ENCODE data around the gene RAD51AP2. TPM values are rescaled to one million over a fixed set of nuclear protein-coding genes. Genes with fewer than 3 reads are reported as not detected.

The RAD51AP2 gene
- total and polyA plus RNA-seq, 2 donors (not counting 3 experiments of a cell fraction or from before 2014, with no cell fraction given): not detected

DNA sequence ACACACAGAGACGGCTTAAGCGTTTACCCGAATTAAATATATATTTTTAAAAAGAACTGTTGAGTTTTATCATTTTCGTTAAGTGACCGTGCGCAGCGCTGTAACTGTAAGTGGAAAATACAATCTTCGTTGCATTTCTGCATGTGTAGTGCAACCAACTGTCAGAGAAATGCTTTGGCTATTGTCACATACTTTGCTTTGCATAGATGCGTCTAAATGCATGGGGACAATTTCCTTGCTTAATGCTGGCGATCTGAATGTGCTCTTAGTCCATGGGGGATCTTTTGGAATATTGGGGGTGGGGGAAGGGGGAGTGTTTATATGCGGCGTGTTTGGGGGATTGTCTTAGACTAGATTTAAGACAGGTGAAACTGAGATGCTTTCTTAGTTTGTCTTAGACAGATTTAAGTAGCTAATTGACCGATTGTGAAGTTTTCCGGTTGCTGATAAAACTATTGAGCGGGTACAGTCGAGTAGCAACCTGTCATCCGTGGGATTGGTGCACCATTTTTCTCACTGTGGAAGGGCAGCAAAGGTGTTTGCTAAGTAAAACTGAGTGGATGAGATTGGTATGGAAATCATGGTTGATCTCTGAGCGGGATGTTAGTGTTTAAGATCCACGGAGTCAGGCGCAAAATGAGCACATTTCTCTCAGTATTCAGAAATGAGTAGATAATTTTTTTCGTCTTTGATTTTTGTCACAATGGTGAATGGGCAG is 22.7 kb upstream of the RAD51AP2 start:
- Histone ChIP-seq H3K4me1 (ENCODE audit: control insufficient read depth, extremely low read depth, insufficient read depth, low read length) (peaks cover 23% of the 10 kb centered on the region), H3K36me3 (ENCODE audit: control insufficient read depth in 2 of 2, extremely low read depth in 1 of 2, insufficient read depth in 2 of 2, low read length in 2 of 2) (no peaks in the 10 kb centered on the region), H4K20me1 (replicated peaks; ENCODE audit: control insufficient read depth, extremely low read depth, insufficient read depth, low read length) (no peaks in the 10 kb centered on the region), H3K27me3 (ENCODE audit: control insufficient read depth in 2 of 2, insufficient read depth in 2 of 2, low read length in 2 of 2) (peaks cover 44 to 78% of the 10 kb centered on the region in 2 experiments), H3K79me2 (ENCODE audit: control insufficient read depth, insufficient read depth, low read length) (no peaks in the 10 kb centered on the region), H3K9ac (replicated peaks; ENCODE audit: extremely low read depth, insufficient read depth, low read length) (no peak overlapping the region), H3K9me1 (replicated peaks; ENCODE audit: control insufficient read depth, extremely low read depth, insufficient read depth, low read length) (no peaks in the 10 kb centered on the region), H3K4me3 (replicated peaks in 1 of 3; ENCODE audit: insufficient read depth in 1 of 3, low read depth in 1 of 3, low read length in 3 of 3) (peak overlapping the region; percentile 3 to 43 (median 32)), H3K9me3 (replicated peaks; ENCODE audit: control insufficient read depth, insufficient read depth, low read length) (no peaks in the 10 kb centered on the region), H3K27ac (ENCODE audit: insufficient read depth, low read depth, low read length) (no peak overlapping the region), H2AFZ (ENCODE audit: low read depth, low read length) (peak overlapping the region; percentile 61), H3K4me2 (ENCODE audit: insufficient read depth, low read length) (peak overlapping the region; percentile 80)
- peak; percentile 3 for DNase-seq (ENCODE audit: low read depth, low spot score)
- ChIA-PET POLR2A (no interaction called here), CTCF (interaction anchor here (1.0 kb wide), 1 partner anchor 105 kb away, joined by 3 read pairs; no protein-coding TSS in a partner anchor)
- FAIRE-seq: no peak
- intact Hi-C loops (cut with micrococcal nuclease): loop anchor here (2.0 kb wide), 2 partner anchors 14 to 106 kb away; no protein-coding TSS in a partner anchor
- TF ChIP-seq MYC (IDR thresholded peaks at IDR 0.05; ENCODE audit: low read depth, low read length) (no peak), EZH2 (IDR thresholded peaks at IDR 0.05; ENCODE audit: borderline replicate concordance, low read depth, low read length, severe bottlenecking) (peak; percentile 19)
- no TSS peak for BruUV-seq (replicated peaks)
- dilution Hi-C loops (cut with MboI; ENCODE audit: extremely low pct_ligation_motif_present, low sequenced_read_pairs): no loop called here

DNA sequence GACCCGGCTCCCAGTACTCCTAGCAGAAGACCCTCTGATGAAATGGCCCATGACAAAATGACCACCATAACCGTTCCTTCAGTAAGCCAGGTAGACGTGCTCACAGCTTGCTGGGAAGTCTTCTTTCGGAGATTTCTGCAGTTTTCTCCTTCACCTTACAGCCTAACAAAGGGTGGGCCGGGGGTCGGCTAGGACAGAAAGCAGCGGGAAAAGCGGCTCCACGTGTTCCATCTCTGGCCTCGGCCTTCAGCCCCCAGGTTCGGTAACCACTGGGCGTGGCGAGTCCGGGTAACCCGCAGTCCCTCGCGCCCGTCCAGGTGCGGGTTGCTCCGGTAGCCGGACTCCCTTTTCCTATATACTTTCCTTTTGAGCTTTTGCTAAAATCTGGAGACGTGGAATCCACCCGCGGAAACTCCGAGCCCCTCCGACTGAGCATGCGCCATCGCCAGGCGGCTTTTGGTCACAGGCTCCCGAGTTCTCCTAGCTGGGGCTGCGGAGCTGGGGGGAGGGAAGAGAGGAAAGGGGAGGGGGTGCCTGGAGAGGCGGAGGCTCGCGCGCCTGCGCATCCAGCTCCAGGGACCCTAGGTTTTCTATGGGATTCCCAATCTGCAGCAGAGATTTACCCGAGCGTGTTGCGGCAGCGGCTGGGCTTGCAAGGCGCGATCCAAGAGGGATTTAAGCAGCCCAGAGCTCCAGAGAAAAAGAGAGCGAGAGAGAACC is 22.0 kb upstream of the RAD51AP2 start, which contains the start of gene VSNL1:
Gene VSNL1, plus strand, starts transcription at position 604 of the 720 bp plus-strand sequence. CDS start 51,379 bp downstream, outside the sequence.
- Histone ChIP-seq H3K27ac (ENCODE audit: insufficient read depth, low read depth, low read length) (no peak within 1 kb of the TSS), H4K20me1 (replicated peaks; ENCODE audit: control insufficient read depth, extremely low read depth, insufficient read depth, low read length) (no peaks in the 10 kb centered on the region), H3K4me2 (ENCODE audit: insufficient read depth, low read length) (peak within 1 kb of the TSS; percentile 80), H3K4me3 (replicated peaks in 1 of 3; ENCODE audit: insufficient read depth in 1 of 3, low read depth in 1 of 3, low read length in 3 of 3) (peak within 1 kb of the TSS; percentile 3 to 43 (median 32)), H2AFZ (ENCODE audit: low read depth, low read length) (peak within 1 kb of the TSS; percentile 61), H3K9ac (replicated peaks; ENCODE audit: extremely low read depth, insufficient read depth, low read length) (no peak within 1 kb of the TSS), H3K27me3 (ENCODE audit: control insufficient read depth in 2 of 2, insufficient read depth in 2 of 2, low read length in 2 of 2) (peaks cover 45 to 72% of the 10 kb centered on the region in 2 experiments), H3K9me3 (replicated peaks; ENCODE audit: control insufficient read depth, insufficient read depth, low read length) (no peaks in the 10 kb centered on the region), H3K36me3 (ENCODE audit: control insufficient read depth in 2 of 2, extremely low read depth in 1 of 2, insufficient read depth in 2 of 2, low read length in 2 of 2) (no peaks in the 10 kb centered on the region), H3K4me1 (ENCODE audit: control insufficient read depth, extremely low read depth, insufficient read depth, low read length) (peaks cover 23% of the 10 kb centered on the region), H3K9me1 (replicated peaks; ENCODE audit: control insufficient read depth, extremely low read depth, insufficient read depth, low read length) (no peaks in the 10 kb centered on the region), H3K79me2 (ENCODE audit: control insufficient read depth, insufficient read depth, low read length) (no peaks in the 10 kb centered on the region)
- dilution Hi-C loops (cut with MboI; ENCODE audit: extremely low pct_ligation_motif_present, low sequenced_read_pairs): no loop called here
- CTCF ChIA-PET: interaction anchor here (1.0 kb wide), 1 partner anchor 106 kb away, joined by 3 read pairs; no protein-coding TSS in a partner anchor
- peak; percentile 27 for DNase-seq (ENCODE audit: low read depth, low spot score)
- POLR2A ChIA-PET: no interaction called here
- intact Hi-C loops (cut with micrococcal nuclease): loop anchor here (2.0 kb wide), 2 partner anchors 13 to 107 kb away; no protein-coding TSS in a partner anchor
- TF ChIP-seq, protein P1, sequence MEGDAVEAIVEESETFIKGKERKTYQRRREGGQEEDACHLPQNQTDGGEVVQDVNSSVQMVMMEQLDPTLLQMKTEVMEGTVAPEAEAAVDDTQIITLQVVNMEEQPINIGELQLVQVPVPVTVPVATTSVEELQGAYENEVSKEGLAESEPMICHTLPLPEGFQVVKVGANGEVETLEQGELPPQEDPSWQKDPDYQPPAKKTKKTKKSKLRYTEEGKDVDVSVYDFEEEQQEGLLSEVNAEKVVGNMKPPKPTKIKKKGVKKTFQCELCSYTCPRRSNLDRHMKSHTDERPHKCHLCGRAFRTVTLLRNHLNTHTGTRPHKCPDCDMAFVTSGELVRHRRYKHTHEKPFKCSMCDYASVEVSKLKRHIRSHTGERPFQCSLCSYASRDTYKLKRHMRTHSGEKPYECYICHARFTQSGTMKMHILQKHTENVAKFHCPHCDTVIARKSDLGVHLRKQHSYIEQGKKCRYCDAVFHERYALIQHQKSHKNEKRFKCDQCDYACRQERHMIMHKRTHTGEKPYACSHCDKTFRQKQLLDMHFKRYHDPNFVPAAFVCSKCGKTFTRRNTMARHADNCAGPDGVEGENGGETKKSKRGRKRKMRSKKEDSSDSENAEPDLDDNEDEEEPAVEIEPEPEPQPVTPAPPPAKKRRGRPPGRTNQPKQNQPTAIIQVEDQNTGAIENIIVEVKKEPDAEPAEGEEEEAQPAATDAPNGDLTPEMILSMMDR (IDR thresholded peaks at IDR 0.05; ENCODE audit: extremely low read depth in 1 of 2, insufficient read depth in 1 of 2, low read depth in 1 of 2, low read length in 2 of 2): no peak
- peak; percentile 15 for TF ChIP-seq EZH2 (IDR thresholded peaks at IDR 0.05; ENCODE audit: borderline replicate concordance, low read depth, low read length, severe bottlenecking)
- no TSS peak for BruUV-seq (replicated peaks)
- FAIRE-seq: peak; percentile 31
